DMS114 treated with DMSO at 0.1 percent for 48 hours (cell line): Measurements from ENCODE around the gene PLIN1.

Source experiments
- DNase-seq: peaks from one replicate; lab custom pipeline; 2025; ENCODE audit not compliant: unreplicated experiment; lab: John Stamatoyannopoulos, UW

PLIN1 gene

DNA sequence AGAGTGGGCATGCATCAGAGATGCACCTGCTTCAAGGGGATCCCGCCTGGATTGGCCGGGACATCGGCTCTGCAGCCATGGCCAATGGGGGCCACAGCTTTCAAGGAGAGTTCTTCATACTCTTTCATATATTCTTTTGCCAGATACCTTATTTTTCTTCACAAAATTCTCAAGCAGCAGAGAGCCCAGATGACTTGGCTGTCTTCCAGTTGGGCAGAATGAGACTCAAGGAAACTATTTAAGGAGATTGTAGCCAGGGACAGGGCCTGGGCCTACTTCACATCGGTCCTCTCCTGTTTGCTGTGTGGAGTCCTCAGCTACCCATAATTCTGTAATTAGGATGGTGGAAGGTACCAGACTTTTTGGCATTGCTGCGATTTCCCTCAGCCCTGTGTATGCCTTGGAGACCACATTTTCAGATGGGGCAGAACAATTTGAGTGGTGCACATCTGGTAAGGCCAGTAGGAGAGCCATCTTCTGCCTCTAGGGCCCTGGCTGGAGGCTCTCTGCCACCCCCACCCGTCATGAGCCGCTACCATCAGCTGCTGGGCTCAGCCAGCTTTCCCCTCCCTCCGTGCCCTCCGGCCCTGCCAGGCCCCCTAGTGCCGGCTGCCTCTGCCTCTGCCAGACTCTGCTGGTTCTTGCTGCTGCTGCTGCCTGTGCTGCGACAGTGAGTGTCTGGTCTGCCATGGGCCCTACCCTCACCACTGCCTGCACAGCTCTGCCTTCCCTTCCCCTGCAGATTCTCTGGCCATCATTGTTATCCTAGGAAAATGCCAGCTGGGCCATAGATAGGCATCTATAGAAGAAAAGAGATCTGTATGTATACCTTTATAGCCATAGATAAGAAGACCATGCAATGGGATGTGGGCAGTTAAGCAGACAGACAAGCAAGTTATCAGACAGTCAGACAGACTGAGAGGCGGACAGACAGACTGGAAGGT is 6.7 kb downstream of the PLIN1 start:
- no peak for DNase-seq

GRCh38 chr15:89671687-89672086 is 7.5 kb downstream of the PLIN1 start:
- no peak for DNase-seq

DNA sequence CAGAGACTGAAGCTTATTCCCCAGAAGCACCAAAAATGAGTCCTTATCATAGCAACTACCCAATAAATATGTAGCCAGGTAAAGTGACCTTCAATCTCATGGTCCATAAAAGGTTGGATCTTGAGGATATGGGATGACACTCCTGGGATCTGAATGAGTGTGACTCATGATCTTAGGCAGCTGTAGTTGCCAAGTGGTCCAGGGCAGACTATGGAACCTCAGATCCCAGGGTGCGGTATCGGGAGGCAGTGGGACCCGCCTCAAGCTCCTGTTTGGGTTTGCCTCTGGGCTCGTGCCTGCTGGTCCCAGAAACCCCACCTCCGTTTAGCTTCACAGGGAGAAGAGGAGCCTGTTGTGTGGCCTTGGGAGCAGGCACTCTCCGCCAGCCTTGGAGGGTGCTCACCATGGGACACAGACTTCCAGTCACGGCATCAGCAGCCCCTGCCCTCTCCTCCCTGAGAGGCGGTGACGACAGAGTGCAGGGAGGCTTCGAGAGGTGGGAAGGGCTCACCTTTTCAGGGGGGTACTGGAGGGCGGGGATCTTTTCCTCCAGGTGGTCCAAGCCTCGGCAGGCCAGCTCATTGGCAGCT is 8.1 kb downstream of the PLIN1 start:
- DNase-seq: no peak

DNA sequence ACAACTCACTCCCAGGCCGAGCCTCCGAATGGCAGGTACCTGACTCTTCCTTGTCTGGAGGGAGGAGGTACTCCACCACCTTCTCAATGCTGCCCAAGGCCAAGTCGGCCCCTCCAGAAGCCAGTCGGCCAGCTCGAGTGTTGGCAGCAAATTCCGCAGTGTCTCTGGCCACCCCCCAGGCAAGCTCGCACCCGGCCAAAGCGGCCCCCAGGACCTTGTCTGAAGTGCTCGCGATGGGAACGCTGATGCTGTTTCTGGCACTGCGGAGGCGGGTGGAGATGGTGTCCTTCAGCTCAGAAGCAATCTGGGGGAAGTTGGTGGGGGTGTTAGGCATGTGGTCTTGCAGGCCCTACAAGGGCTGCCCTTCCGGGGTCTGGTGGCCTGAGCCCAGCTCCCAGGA is 9.2 kb downstream of the PLIN1 start:
- no peak for DNase-seq

DNA sequence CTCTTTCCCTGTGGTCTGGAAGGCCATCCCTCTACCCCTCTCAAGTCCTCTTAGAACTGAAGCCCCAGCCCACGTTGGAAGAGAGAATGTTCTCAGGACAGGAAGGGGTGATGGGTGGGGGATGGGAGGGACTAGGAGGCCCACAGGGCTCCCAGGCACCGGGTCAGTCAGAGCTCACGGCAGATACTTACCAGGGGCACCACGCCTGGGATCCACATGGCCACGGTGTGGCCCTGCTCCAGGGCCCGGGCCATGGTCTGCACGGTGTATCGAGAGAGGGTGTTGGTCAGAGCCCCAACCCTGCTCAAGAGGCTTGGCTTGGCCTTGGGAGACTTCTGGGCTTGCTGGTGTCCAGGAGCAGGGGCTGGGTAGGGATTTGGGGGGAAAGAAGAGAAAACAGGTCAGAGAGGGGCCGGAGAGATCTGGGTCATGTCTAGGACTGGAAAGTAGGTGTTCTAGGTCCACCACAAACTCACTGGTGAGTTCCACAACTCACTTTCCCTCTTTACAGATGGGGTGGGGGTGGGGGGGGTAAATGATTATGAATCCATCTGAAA is 9.8 kb downstream of the PLIN1 start:
- no peak for DNase-seq

DNA sequence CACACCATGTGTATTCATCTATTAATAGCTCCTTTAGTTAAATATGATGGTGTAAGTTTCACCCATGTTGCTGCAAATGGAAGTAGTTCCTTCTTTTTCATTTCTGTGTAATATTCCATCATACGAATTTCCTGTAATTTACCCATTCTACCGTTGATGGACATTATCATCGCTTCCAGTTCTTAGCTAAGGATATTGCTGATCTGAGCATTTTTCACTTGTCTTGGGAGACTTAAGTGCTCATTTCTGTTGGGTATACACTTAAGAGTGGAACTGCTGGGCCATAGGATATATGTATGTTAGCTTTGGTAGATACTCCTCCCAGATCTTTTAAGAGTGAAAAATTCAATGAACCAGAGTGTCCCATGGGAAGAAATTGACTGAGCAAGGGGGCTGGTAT is 11.0 kb downstream of the PLIN1 start:
- DNase-seq: no peak

DNA sequence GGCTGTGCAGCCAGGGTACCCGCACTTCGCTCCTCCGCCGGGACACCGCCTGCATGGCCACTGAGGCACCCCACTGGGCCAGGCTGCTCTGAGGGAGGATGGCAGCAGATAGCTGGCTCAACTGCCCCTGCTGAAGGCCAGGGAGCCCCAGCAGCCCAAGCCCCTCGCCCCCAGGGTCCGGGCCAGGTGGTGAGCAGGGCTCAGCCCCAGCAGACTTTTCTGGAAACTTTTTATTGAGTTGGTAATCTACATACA is 11.5 kb downstream of the PLIN1 start:
- no peak for DNase-seq

GRCh38 chr15:89666858-89667705 is 12.1 kb downstream of the PLIN1 start:
- DNase-seq: no peak

DNA sequence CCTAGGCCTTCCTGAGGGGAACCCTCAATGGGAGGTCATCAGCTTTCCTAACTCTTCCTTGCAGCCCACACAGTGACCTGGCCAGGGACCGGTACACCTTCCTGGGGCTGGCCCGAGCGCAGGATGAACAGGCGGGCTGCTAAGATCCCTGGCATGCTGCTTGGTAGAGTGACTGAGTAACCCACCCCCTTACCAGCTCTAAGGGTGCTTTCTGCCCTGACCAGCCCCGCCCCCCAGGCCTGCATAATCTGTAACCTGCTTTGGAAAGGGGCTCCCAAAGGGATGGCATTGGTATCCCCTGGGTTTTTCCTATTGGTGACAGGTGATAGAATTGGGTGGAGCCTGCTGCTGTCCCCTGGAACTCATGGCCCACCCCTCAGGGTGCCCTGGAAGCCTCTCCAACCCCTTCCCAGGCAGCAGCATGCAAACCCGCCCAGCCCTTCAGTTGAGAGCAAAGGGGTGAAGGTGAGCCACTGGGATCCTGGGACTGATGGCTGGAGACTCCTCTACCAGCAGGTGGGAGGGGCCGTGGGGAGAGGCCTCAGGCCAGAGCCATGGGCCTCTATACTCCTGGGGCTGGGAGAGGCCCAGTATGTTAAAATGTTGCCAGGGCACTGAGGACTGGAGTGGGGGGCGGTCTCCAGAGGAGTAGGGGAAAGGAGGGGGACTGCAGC is 12.8 kb downstream of the PLIN1 start:
- no peak for DNase-seq

DNA sequence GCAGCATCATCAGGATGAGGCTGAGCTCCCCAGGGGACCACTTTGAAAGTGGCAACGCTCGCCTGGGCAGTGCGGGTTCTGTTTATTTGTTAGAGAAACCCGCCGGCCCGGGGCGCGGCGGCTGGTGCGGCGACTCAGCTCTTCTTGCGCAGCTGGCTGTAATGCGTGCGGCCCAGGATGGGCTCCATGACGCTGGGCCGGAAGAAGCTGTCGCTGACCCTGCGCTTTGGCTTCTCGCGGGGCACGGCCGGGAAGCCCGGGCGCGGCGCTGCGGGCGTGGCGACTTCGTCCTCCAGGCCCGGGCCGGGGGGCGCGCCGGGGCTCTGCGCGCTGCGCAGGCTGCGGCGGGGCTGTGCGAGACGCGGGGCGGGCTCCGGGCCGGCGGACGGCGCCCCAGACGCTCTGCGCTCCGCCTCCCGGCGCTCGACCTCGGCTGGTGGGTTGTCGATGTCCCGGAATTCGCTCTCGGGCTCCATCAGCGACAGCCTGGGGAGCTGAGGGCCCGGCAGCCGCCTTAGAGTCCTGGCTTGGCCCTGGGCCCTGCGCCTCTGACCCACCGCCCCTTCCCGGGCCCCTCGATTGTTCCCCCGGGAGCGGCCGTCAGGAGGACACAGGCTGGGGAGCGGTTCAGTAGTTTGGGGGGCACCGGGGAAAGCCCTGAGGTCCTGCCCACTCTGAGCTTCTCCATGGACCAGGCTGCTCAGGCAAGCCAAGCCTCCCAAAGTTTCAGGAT is 13.6 kb downstream of the PLIN1 start:
- DNase-seq: no peak

GRCh38 chr15:89664441-89665350 is 14.5 kb downstream of the PLIN1 start:
- no peak for DNase-seq

GRCh38 chr15:89662893-89663626 is 16.1 kb downstream of the PLIN1 start:
- no peak for DNase-seq

GRCh38 chr15:89660556-89660955 is 18.6 kb downstream of the PLIN1 start:
- no peak for DNase-seq

DNA sequence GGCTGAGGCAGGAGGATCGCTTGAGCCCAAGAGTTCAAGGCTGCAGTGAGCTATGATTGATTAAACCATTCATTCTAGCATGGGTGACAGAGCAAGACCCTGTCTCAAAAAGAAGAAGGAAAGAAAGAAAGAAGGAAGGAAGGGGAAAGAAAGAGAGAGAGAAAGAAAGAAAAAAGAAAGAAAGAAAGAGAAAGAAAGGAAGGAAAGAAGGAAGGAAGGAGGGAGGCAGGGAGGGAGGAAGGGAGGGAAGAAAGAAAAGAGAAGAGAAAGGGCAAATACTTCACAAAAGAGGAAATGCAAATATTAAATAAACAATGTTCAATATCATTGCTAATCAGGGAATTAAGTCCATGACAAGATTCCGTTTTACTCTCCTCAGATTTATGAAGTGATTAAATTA is 19.9 kb downstream of the PLIN1 start:
- DNase-seq: no peak

DNA sequence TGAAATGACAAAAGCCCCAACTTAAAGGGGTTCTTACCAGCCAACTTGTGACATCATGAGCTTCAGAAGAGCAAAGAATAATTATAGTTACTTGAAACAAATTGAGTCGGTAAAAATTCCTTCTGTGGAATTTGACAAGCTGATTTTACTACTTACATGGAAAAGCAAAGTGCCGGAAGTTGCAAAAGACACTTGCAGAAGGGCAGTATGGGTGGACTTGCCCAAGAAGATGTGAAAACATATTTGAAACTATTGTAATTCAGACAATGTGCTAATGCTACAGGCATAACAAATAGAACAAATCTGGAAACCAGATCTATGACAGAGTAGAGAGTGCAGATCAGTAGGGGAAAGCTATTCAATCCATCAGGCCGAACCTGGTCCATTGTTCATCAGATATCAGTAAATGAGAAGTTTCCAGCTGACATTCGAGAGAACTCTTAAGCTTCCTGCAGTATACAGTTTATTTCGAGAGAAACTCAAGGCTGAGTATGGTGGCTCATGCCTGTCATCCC is 21.4 kb downstream of the PLIN1 start:
- DNase-seq: no peak

GRCh38 chr15:89656116-89656815 is 22.9 kb downstream of the PLIN1 start:
- no peak for DNase-seq

GRCh38 chr15:89654847-89655805 is 24.0 kb downstream of the PLIN1 start, which contains the start of gene KIF7:
Gene KIF7, minus strand, starts transcription at chr15:89655467. Its CDS starts 2,537 bp downstream, at chr15:89652930.
- peak; percentile 45 for DNase-seq
